Skeletal muscle satellite cell (primary cell): ENCODE measurements around the gene RFC1. TPM values are rescaled to one million over a fixed set of nuclear protein-coding genes. Genes with fewer than 3 reads are reported as not detected.
A peak's percentile ranks its signal among the peaks of the same experiment; 100 is the strongest.
"Not testable (repeated sequence)": the region's sequence is repeated elsewhere in the genome, so short reads cannot be mapped to it uniquely, and the experiment has no call there.

Experiments
- H3K27me3 ChIP-seq: 2 replicates; pipeline ENCODE4 v1.7.0; 2013; ENCODE audit warnings: low read length; ENCODE audit not compliant: control insufficient read depth, insufficient read depth
- H3K36me3 ChIP-seq: 2 replicates; pipeline ENCODE4 v1.7.0; 2013; ENCODE audit warnings: mild to moderate bottlenecking, control low read depth, low read length; ENCODE audit not compliant: insufficient read depth
- H3K4me1 ChIP-seq: 2 replicates; pipeline ENCODE4 v1.7.0; 2013; ENCODE audit warnings: low read length; ENCODE audit not compliant: control insufficient read depth, insufficient read depth
- H3K4me2 ChIP-seq: 2 replicates; pipeline ENCODE4 v1.7.0; 2013; ENCODE audit warnings: mild to moderate bottlenecking, low read length
- H3K4me3 ChIP-seq: 2 replicates; pipeline ENCODE4 v1.7.0; 2013; ENCODE audit warnings: low read length
- H3K9ac ChIP-seq: 2 replicates; pipeline ENCODE4 v1.7.0; 2013; ENCODE audit warnings: mild to moderate bottlenecking, low read depth, low read length, moderate library complexity
- H3K9me3 ChIP-seq: replicated peaks from 2 replicates; pipeline ENCODE4 v1.7.0; 2013; ENCODE audit warnings: mild to moderate bottlenecking, control low read depth, low read length
- total RNA-seq: library from RNA; depleted of rRNA; stranded (reverse); fragments of >200 nt; gene quantifications from 2 replicates; pipeline ENCODE4 v1.2.3, GENCODE V29; 2012; rRNA removed

RFC1 gene
- total RNA-seq = 32.8 and 34.2 TPM in 2 replicates

- peak within 1 kb of the TSS; percentile 89 for H3K9ac ChIP-seq
- H3K4me1 ChIP-seq = peaks cover 11% of the 10 kb centered on the region
- H3K4me3 ChIP-seq = peak within 1 kb of the TSS; percentile 81
- H3K4me2 ChIP-seq = peak within 1 kb of the TSS; percentile 83
- no peaks in the 10 kb centered on the region for H3K9me3 ChIP-seq
- H3K36me3 ChIP-seq = no peaks in the 10 kb centered on the region
- H3K27me3 ChIP-seq = no peaks in the 10 kb centered on the region
Measured at GRCh38 chr4:39365830-39366771, at the start of gene RFC1. TSS of gene RFC1 (minus strand) at chr4:39366362. CDS start at chr4:39366241, 121 bp downstream.

- H3K4me2 ChIP-seq = no peak overlapping the region
Measured at GRCh38 chr4:39415678-39416283, 49.6 kb upstream of the RFC1 start.

GRCh38 chr4:39411561-39411960 is 45.4 kb upstream of the RFC1 start:
- H3K27me3 ChIP-seq, H3K4me2 ChIP-seq, H3K4me1 ChIP-seq, H3K9ac ChIP-seq, H3K4me3 ChIP-seq, H3K9me3 ChIP-seq, H3K36me3 ChIP-seq: not testable (repeated sequence)

More at GRCh38 chr4:39415678-39416283, 49.6 kb upstream of the RFC1 start:
- Histone ChIP-seq H3K4me3 (no peak overlapping the region), H3K4me1 (no peaks in the 10 kb centered on the region), H3K9me3 (no peaks in the 10 kb centered on the region), H3K27me3 (no peaks in the 10 kb centered on the region), H3K36me3 (no peaks in the 10 kb centered on the region), H3K9ac (no peak overlapping the region)

GRCh38 chr4:39410415-39410814 is 44.3 kb upstream of the RFC1 start:
- Histone ChIP-seq H3K9me3 (no peaks in the 10 kb centered on the region), H3K4me2 (peak overlapping the region; percentile 52), H3K27me3 (no peaks in the 10 kb centered on the region), H3K4me3 (no peak overlapping the region), H3K4me1 (peaks cover 3% of the 10 kb centered on the region), H3K36me3 (no peaks in the 10 kb centered on the region), H3K9ac (no peak overlapping the region)

GRCh38 chr4:39407584-39407885 is 41.4 kb upstream of the RFC1 start:
- no peak overlapping the region for H3K9ac ChIP-seq

GRCh38 chr4:39406763-39407583 is 40.8 kb upstream of the RFC1 start, which contains the start of gene KLB:
TSS of gene KLB (plus strand) at chr4:39406930. CDS start at chr4:39406950, 20 bp downstream.
- Histone ChIP-seq H3K4me1 (peaks cover 3% of the 10 kb centered on the region), H3K9ac (no peak within 1 kb of the TSS), H3K36me3 (no peaks in the 10 kb centered on the region), H3K4me3 (no peak within 1 kb of the TSS), H3K4me2 (peak within 1 kb of the TSS; percentile 3), H3K9me3 (no peaks in the 10 kb centered on the region), H3K27me3 (no peaks in the 10 kb centered on the region)

More at GRCh38 chr4:39407584-39407885, 41.4 kb upstream of the RFC1 start:
- no peak overlapping the region for H3K4me2 ChIP-seq
- H3K4me1 ChIP-seq = peaks cover 3% of the 10 kb centered on the region
- no peaks in the 10 kb centered on the region for H3K9me3 ChIP-seq
- H3K27me3 ChIP-seq = no peaks in the 10 kb centered on the region
- no peaks in the 10 kb centered on the region for H3K36me3 ChIP-seq
- no peak overlapping the region for H3K4me3 ChIP-seq

- not testable (repeated sequence) for H3K9me3 ChIP-seq, H3K4me2 ChIP-seq, H3K4me3 ChIP-seq, H3K36me3 ChIP-seq, H3K9ac ChIP-seq, H3K4me1 ChIP-seq, H3K27me3 ChIP-seq
Measured at GRCh38 chr4:39401640-39402039, 35.5 kb upstream of the RFC1 start.

GRCh38 chr4:39394706-39395105 is 28.5 kb upstream of the RFC1 start:
- Histone ChIP-seq H3K27me3 (no peaks in the 10 kb centered on the region), H3K4me3 (no peak overlapping the region), H3K9me3 (no peaks in the 10 kb centered on the region), H3K9ac (no peak overlapping the region), H3K36me3 (no peaks in the 10 kb centered on the region), H3K4me2 (no peak overlapping the region), H3K4me1 (no peaks in the 10 kb centered on the region)

- Histone ChIP-seq H3K9me3 (no peaks in the 10 kb centered on the region), H3K36me3 (no peaks in the 10 kb centered on the region), H3K4me3 (no peak overlapping the region), H3K4me2 (no peak overlapping the region), H3K4me1 (no peaks in the 10 kb centered on the region), H3K9ac (no peak overlapping the region), H3K27me3 (peaks cover 3% of the 10 kb centered on the region)
Measured at GRCh38 chr4:39390603-39391002, 24.4 kb upstream of the RFC1 start.

- H3K9ac ChIP-seq = no peak overlapping the region
- H3K27me3 ChIP-seq = peaks cover 21% of the 10 kb centered on the region
- H3K4me2 ChIP-seq = no peak overlapping the region
- no peaks in the 10 kb centered on the region for H3K4me1 ChIP-seq
- no peak overlapping the region for H3K4me3 ChIP-seq
- H3K9me3 ChIP-seq = no peaks in the 10 kb centered on the region
- H3K36me3 ChIP-seq = no peaks in the 10 kb centered on the region
Measured at GRCh38 chr4:39384563-39384962, 18.4 kb upstream of the RFC1 start.

- peaks cover 28% of the 10 kb centered on the region for H3K27me3 ChIP-seq
- H3K9me3 ChIP-seq = no peaks in the 10 kb centered on the region
- H3K4me1 ChIP-seq = no peaks in the 10 kb centered on the region
- no peaks in the 10 kb centered on the region for H3K36me3 ChIP-seq
- no peak overlapping the region for H3K4me3 ChIP-seq
- H3K9ac ChIP-seq = no peak overlapping the region
- no peak overlapping the region for H3K4me2 ChIP-seq
Measured at GRCh38 chr4:39383690-39384089, 17.5 kb upstream of the RFC1 start.
